Liver (tissue), 9 donors: Measurements from ENCODE around the gene SETD5. TPM values are rescaled to one million over a fixed set of nuclear protein-coding genes. Genes with fewer than 3 reads are reported as not detected.

ENCODE experiments used
- DNase-seq: peaks from one replicate; pipeline ENCODE4 v3.0.0-alpha.2; 2017; ENCODE audit warnings: low spot score
- H3K27ac ChIP-seq, 2 donors: one replicate each; pipeline ENCODE4 v1.7.0; 2013; ENCODE audit warnings: inconsistent platforms in 2 of 2, low read length in 2 of 2, control low read depth in 1 of 2, low read depth in 1 of 2, mild to moderate bottlenecking in 1 of 2
- H3K27me3 ChIP-seq, 4 donors: one replicate each; pipeline versions ENCODE4 v1.6.1 to v1.7.0; 2013; ENCODE audit warnings: low read length in 3 of 4, inconsistent platforms in 1 of 4, mild to moderate bottlenecking in 1 of 4, moderate library complexity in 1 of 4; ENCODE audit not compliant: control insufficient read depth in 4 of 4, insufficient read depth in 4 of 4
- H3K36me3 ChIP-seq, 4 donors: one replicate each; pipeline versions ENCODE4 v1.6.1 to v1.7.0; 2013; ENCODE audit warnings: low read length in 3 of 4, mild to moderate bottlenecking in 3 of 4, low read depth in 1 of 4, moderate library complexity in 1 of 4; ENCODE audit not compliant: control insufficient read depth in 4 of 4, insufficient read depth in 3 of 4
- H3K4me1 ChIP-seq, 4 donors: one replicate each; pipeline versions ENCODE4 v1.6.1 to v1.7.0; 2013; ENCODE audit warnings: low read length in 3 of 4, mild to moderate bottlenecking in 3 of 4, moderate library complexity in 1 of 4; ENCODE audit not compliant: control insufficient read depth in 4 of 4, insufficient read depth in 4 of 4
- H3K4me3 ChIP-seq, 3 donors: one replicate each; pipeline versions ENCODE4 v1.6.1 to v1.7.0; 2013; ENCODE audit warnings: low read length in 3 of 3, control low read depth in 1 of 3, low read depth in 1 of 3, mild to moderate bottlenecking in 1 of 3
- H3K9ac ChIP-seq, 2 donors: one replicate each; pipeline ENCODE4 v1.7.0; 2013; ENCODE audit warnings: low read length in 2 of 2, mild to moderate bottlenecking in 2 of 2, moderate library complexity in 2 of 2, control low read depth in 1 of 2, low read depth in 1 of 2
- H3K9me3 ChIP-seq, 4 donors: one replicate each; pipeline versions ENCODE4 v1.6.1 to v1.7.0; 2013; ENCODE audit warnings: low read length in 3 of 4; ENCODE audit not compliant: control insufficient read depth in 4 of 4
- EGR1 ChIP-seq, 2 donors: IDR thresholded peaks; 2 replicates each; pipeline ENCODE4 v1.6.1; 2016 to 2018; ENCODE audit warnings: antibody characterized with exemption in 2 of 2, low read depth in 2 of 2
- FOXA1 ChIP-seq: IDR thresholded peaks from 2 replicates; pipeline ENCODE4 v1.6.1; 2016; ENCODE audit warnings: antibody characterized with exemption
- FOXA2 ChIP-seq: IDR thresholded peaks from 2 replicates; pipeline ENCODE4 v1.6.1; 2016; ENCODE audit warnings: antibody characterized with exemption
- GABPA ChIP-seq, 2 donors: IDR thresholded peaks in 1 of 2; conservative IDR thresholded peaks in 1 of 2; 2 replicates each; pipeline ENCODE4 v1.6.1; 2016; ENCODE audit warnings: antibody characterized with exemption in 2 of 2, mild to moderate bottlenecking in 1 of 2, moderate library complexity in 1 of 2
- HNF4A ChIP-seq, 2 donors: conservative IDR thresholded peaks; 2 replicates each; pipeline ENCODE4 v1.6.1; 2016; ENCODE audit warnings: antibody characterized with exemption in 2 of 2, mild to moderate bottlenecking in 2 of 2
- HNF4G ChIP-seq: IDR thresholded peaks from 2 replicates; pipeline ENCODE4 v1.6.1; 2016; ENCODE audit warnings: antibody characterized with exemption
- JUND ChIP-seq, 2 donors: IDR thresholded peaks; 2 replicates each; pipeline ENCODE4 v1.6.1; 2016; ENCODE audit warnings: antibody characterized with exemption in 2 of 2
- NR2F2 ChIP-seq: IDR thresholded peaks from 2 replicates; pipeline ENCODE4 v1.6.1; 2016; ENCODE audit warnings: antibody characterized with exemption
- RAD21 ChIP-seq, 2 donors: IDR thresholded peaks; 2 replicates each; pipeline ENCODE4 v1.6.1; 2016; ENCODE audit warnings: antibody characterized with exemption in 2 of 2, mild to moderate bottlenecking in 2 of 2
- RXRA ChIP-seq, 2 donors: IDR thresholded peaks; 2 replicates each; pipeline ENCODE4 v1.6.1; 2017 to 2018; ENCODE audit warnings: antibody characterized with exemption in 2 of 2, mild to moderate bottlenecking in 1 of 2
- SP1 ChIP-seq: IDR thresholded peaks from 2 replicates; pipeline ENCODE4 v1.6.1; 2018; ENCODE audit warnings: antibody characterized with exemption, mild to moderate bottlenecking
- TAF1 ChIP-seq: conservative IDR thresholded peaks from 2 replicates; pipeline ENCODE4 v1.6.1; 2016; ENCODE audit warnings: antibody characterized with exemption, mild to moderate bottlenecking
- YY1 ChIP-seq: IDR thresholded peaks from 2 replicates; pipeline ENCODE4 v1.6.1; 2016; ENCODE audit warnings: antibody characterized with exemption, mild to moderate bottlenecking
- WGBS: extraction: QIAGEN DNeasy Blood & Tissue Kit; methylation state at CpG from one replicate; pipeline ENCODE4 v1.1.7; 2013; 5-methylcytosine and 5-hydroxymethylcytosine counted together
- polyA plus RNA-seq, 2 donors: library from polyadenylated mRNA; stranded (reverse) in 1 of 2; unstranded in 1 of 2; fragments of 200-250 nt in 1 of 2; fragments of >200 nt in 1 of 2; fragmentation: Nextera tagmentation in 1 of 2; extraction: Ambion mirVana in 1 of 2; gene quantifications; one replicate each; pipeline versions ENCODE4 v1.2.1 to v1.2.3, GENCODE V29; 2013 to 2015
- total RNA-seq, 2 donors: library from RNA; depleted of rRNA; stranded (reverse); fragments of >200 nt; gene quantifications; one replicate each; pipeline ENCODE4 v1.2.3, GENCODE V29; 2014
- TF ChIP-seq, protein P1 (sequence below): fragments of 150-350 bp; IDR thresholded peaks from 2 replicates; pipeline ENCODE4 v1.5.1; 2017; ENCODE audit warnings: improper control_type of control experiment, low read depth, low read length; ENCODE audit not compliant: missing input control
- TF ChIP-seq, protein P2 (sequence below): IDR thresholded peaks from 2 replicates; pipeline ENCODE4 v1.6.1; 2016; ENCODE audit warnings: antibody characterized with exemption
- TF ChIP-seq, protein P3 (sequence below): IDR thresholded peaks from 2 replicates; pipeline ENCODE4 v1.6.1; 2016; ENCODE audit warnings: antibody characterized with exemption, mild to moderate bottlenecking
- TF ChIP-seq, protein P4 (sequence below): IDR thresholded peaks from 2 replicates; pipeline ENCODE4 v1.6.1; 2016; ENCODE audit warnings: antibody characterized with exemption
- TF ChIP-seq, protein P5 (sequence below): IDR thresholded peaks from 2 replicates; pipeline ENCODE4 v1.6.1; 2016; ENCODE audit warnings: antibody characterized with exemption
- donor health status: healthy.
- donor health status: healthy.
- donor health status: healthy.
- donor health status: healthy.
- donor health status: healthy.

Gene SETD5
- total and polyA plus RNA-seq, 4 donors, result 17.9 to 76.6 (median 24.3) TPM

DNA sequence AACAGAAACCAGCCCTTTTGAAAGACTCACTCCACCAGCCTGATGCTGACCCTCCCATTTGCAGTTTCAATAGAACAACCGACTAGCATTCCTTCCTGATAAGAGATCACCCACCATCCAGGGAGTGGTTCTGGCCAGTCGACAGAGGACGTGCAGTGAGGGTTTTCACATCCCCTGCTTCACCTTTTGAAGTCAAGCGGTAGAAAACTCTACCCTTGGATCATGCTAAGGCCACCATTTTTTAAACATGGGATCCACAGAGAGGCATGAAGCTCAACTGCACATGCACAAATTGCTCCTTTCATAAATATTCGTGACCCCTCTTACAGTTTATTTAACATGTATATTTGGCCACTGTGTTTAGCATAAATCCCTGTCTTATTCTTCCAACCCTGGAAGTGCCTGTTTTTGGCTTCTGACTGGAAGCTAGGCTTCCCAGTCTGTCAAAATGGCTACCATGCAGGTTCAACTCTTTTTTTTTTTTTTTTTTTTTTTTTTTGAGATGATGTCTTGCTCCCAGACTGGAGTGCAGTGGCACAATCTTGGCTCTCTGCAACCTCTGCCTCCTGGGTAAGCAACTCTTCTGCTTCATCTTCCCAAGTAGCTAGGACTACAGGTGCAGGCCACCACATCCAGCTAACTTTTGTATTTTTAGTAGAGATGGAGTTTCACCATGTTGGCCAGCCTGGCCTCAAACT, 35.6 kb upstream of the SETD5 start:
- no peak overlapping the region for H3K27ac ChIP-seq

DNA sequence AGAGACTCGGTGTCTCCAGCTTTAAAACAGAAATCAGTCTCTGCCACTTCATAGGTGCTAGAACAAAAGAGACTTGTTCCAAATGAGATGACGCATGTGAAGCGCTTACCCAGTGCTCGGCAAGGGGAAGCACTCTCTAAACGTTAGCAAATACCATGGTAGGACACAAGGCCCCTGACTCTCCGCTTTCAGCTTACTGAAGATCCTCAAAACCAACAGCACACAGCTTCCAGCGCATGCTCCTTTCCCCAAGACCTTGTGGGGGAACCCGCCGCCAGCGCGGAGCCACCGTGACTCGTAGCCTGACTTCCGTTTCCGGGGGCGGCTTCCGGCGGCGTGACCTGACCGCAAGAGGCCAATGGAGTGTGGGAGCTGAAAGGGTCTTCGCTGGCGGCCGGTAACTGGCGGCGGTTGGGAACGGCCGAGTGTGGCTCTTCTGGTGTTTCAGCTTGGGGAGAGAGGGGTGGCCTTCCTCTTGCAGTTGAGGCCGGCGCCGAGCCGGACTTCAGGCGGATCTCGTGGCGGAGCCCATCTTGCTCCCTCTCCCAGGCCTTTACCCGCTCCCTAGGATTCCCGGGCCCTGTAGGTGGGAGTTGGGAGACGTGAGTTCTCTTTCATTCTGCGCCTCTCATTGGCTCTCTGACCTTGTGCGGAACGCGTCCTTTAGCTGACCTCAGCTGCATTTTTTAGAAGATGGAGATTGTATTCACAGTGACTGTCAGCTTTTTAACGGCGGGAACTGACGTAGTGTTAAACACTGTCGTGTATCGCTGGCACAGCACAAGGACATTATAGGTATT, 34.5 kb upstream of the SETD5 start, which contains the start of gene THUMPD3:
Gene THUMPD3 (plus strand): TSS at position 324 of the 800 bp plus-strand sequence. CDS start 2,015 bp downstream, outside the sequence.
- H3K9ac ChIP-seq, result peak within 1 kb of the TSS; percentile 63 to 89
- H3K4me3 ChIP-seq, result peak within 1 kb of the TSS; percentile 74 to 98 (median 97)
- H3K27ac ChIP-seq, result peak within 1 kb of the TSS; percentile 75 to 85
- H3K27me3 ChIP-seq, result no peaks in the 10 kb centered on the region
- no peaks in the 10 kb centered on the region for H3K9me3 ChIP-seq
- peak; percentile 88 for DNase-seq
- whole genome bisulfite sequencing, result under 1% methylated on average over 46 of the region's 46 CpGs
- H3K4me1 ChIP-seq, result peaks cover 3 to 17% (median 9%) of the 10 kb centered on the region in 4 donors
- TF ChIP-seq JUND (IDR thresholded peaks at IDR 0.05), result peak; percentile 23
- TF ChIP-seq FOXA2, result peak; percentile 6
- TF ChIP-seq RAD21 (IDR thresholded peaks at IDR 0.05), result peak; percentile 41 to 42
- TF ChIP-seq HNF4G, result no peak
- TF ChIP-seq, protein P1, sequence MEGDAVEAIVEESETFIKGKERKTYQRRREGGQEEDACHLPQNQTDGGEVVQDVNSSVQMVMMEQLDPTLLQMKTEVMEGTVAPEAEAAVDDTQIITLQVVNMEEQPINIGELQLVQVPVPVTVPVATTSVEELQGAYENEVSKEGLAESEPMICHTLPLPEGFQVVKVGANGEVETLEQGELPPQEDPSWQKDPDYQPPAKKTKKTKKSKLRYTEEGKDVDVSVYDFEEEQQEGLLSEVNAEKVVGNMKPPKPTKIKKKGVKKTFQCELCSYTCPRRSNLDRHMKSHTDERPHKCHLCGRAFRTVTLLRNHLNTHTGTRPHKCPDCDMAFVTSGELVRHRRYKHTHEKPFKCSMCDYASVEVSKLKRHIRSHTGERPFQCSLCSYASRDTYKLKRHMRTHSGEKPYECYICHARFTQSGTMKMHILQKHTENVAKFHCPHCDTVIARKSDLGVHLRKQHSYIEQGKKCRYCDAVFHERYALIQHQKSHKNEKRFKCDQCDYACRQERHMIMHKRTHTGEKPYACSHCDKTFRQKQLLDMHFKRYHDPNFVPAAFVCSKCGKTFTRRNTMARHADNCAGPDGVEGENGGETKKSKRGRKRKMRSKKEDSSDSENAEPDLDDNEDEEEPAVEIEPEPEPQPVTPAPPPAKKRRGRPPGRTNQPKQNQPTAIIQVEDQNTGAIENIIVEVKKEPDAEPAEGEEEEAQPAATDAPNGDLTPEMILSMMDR, result no peak
- TF ChIP-seq HNF4A (conservative IDR thresholded peaks at IDR 0.05), result peak; percentile 11 to 29
- TF ChIP-seq SP1, result peak; percentile 76
- TF ChIP-seq TAF1, result peak; percentile 66
- TF ChIP-seq, protein P2, sequence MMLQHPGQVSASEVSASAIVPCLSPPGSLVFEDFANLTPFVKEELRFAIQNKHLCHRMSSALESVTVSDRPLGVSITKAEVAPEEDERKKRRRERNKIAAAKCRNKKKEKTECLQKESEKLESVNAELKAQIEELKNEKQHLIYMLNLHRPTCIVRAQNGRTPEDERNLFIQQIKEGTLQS, result peak; percentile 39
- TF ChIP-seq, protein P3, sequence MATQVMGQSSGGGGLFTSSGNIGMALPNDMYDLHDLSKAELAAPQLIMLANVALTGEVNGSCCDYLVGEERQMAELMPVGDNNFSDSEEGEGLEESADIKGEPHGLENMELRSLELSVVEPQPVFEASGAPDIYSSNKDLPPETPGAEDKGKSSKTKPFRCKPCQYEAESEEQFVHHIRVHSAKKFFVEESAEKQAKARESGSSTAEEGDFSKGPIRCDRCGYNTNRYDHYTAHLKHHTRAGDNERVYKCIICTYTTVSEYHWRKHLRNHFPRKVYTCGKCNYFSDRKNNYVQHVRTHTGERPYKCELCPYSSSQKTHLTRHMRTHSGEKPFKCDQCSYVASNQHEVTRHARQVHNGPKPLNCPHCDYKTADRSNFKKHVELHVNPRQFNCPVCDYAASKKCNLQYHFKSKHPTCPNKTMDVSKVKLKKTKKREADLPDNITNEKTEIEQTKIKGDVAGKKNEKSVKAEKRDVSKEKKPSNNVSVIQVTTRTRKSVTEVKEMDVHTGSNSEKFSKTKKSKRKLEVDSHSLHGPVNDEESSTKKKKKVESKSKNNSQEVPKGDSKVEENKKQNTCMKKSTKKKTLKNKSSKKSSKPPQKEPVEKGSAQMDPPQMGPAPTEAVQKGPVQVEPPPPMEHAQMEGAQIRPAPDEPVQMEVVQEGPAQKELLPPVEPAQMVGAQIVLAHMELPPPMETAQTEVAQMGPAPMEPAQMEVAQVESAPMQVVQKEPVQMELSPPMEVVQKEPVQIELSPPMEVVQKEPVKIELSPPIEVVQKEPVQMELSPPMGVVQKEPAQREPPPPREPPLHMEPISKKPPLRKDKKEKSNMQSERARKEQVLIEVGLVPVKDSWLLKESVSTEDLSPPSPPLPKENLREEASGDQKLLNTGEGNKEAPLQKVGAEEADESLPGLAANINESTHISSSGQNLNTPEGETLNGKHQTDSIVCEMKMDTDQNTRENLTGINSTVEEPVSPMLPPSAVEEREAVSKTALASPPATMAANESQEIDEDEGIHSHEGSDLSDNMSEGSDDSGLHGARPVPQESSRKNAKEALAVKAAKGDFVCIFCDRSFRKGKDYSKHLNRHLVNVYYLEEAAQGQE, result peak; percentile 48
- peak; percentile 97 to 100 for TF ChIP-seq GABPA (IDR thresholded peaks at IDR 0.05 in 1 of 2, conservative IDR thresholded peaks at IDR 0.05 in 1 of 2)
- TF ChIP-seq EGR1 (IDR thresholded peaks at IDR 0.05; ENCODE audit: low read depth in 2 of 2), result peak; percentile 91 to 94
- TF ChIP-seq, protein P4, sequence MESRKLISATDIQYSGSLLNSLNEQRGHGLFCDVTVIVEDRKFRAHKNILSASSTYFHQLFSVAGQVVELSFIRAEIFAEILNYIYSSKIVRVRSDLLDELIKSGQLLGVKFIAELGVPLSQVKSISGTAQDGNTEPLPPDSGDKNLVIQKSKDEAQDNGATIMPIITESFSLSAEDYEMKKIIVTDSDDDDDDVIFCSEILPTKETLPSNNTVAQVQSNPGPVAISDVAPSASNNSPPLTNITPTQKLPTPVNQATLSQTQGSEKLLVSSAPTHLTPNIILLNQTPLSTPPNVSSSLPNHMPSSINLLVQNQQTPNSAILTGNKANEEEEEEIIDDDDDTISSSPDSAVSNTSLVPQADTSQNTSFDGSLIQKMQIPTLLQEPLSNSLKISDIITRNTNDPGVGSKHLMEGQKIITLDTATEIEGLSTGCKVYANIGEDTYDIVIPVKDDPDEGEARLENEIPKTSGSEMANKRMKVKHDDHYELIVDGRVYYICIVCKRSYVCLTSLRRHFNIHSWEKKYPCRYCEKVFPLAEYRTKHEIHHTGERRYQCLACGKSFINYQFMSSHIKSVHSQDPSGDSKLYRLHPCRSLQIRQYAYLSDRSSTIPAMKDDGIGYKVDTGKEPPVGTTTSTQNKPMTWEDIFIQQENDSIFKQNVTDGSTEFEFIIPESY, result peak; percentile 72
- TF ChIP-seq RXRA (IDR thresholded peaks at IDR 0.05), result peak; percentile 57 to 82
- peak; percentile 96 for TF ChIP-seq NR2F2
- TF ChIP-seq FOXA1, result peak; percentile 43
- TF ChIP-seq, protein P5, sequence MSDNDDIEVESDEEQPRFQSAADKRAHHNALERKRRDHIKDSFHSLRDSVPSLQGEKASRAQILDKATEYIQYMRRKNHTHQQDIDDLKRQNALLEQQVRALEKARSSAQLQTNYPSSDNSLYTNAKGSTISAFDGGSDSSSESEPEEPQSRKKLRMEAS, result peak; percentile 97
- TF ChIP-seq YY1, result peak; percentile 90
- H3K36me3 ChIP-seq, result peaks cover 0 to 21% (median 17%) of the 10 kb centered on the region in 4 donors

More for the DNA sequence above, 35.6 kb upstream of the SETD5 start:
- Histone ChIP-seq H3K9me3 (no peaks in the 10 kb centered on the region), H3K4me1 (peaks cover 3 to 17% (median 9%) of the 10 kb centered on the region in 4 donors), H3K4me3 (peak overlapping the region in 1 of 3 donors; percentile 74), H3K36me3 (peaks cover 0 to 13% (median 12%) of the 10 kb centered on the region in 4 donors), H3K27me3 (no peaks in the 10 kb centered on the region), H3K9ac (no peak overlapping the region)
- no peak for DNase-seq
- TF ChIP-seq HNF4A (conservative IDR thresholded peaks at IDR 0.05), result no peak
- 64% methylated on average over 5 of the region's 5 CpGs for WGBS
